Ascending aorta (tissue), 2 donors: ENCODE measurements around the gene CHRNB1. TPM values are rescaled to one million over a fixed set of nuclear protein-coding genes. Genes with fewer than 3 reads are reported as not detected.

Experiments
- DNase-seq, 2 donors: peaks; one replicate each; pipeline ENCODE4 v3.0.0-alpha.2; 2019; ENCODE audit warnings: low spot score in 2 of 2
- H3K27ac ChIP-seq, 2 donors: fragments of 200-600 bp; sonication (generic); one replicate each; pipeline ENCODE4 v1.5.1; 2016 to 2017; ENCODE audit warnings: mild to moderate bottlenecking in 1 of 2
- H3K27me3 ChIP-seq: fragments of 200-600 bp; sonication (generic); one replicate; pipeline ENCODE4 v1.5.1; 2017
- H3K36me3 ChIP-seq, 2 donors: fragments of 200-600 bp; sonication (generic); one replicate each; pipeline ENCODE4 v1.5.1; 2016
- H3K4me1 ChIP-seq, 2 donors: fragments of 200-600 bp; sonication (generic); one replicate each; pipeline ENCODE4 v1.5.1; 2016 to 2017; ENCODE audit warnings: mild to moderate bottlenecking in 1 of 2
- H3K4me3 ChIP-seq, 2 donors: fragments of 200-600 bp; sonication (generic); one replicate each; pipeline ENCODE4 v1.5.1; 2016 to 2017; ENCODE audit warnings: mild to moderate bottlenecking in 1 of 2
- H3K9me3 ChIP-seq, 2 donors: fragments of 200-600 bp; sonication (generic); one replicate each; pipeline ENCODE4 v1.5.1; 2016
- intact Hi-C: fragments of 100-400 bp; cut with DNase I; formaldehyde crosslinking; loops from one replicate; pipeline ENCODE4 v1.15.1; 2023
- total RNA-seq: library from RNA; depleted of rRNA; stranded (reverse); fragments of >200 nt; gene quantifications from one replicate; pipeline ENCODE4 v1.1.0, GENCODE V29; 2016
- TF ChIP-seq, protein P1 (sequence below), 3 experiments: fragments of 200-600 bp in 2 of 3; fragments of 450-650 bp in 1 of 3; sonication (generic) in 2 of 3; IDR thresholded peaks; one replicate each; pipeline ENCODE4 v1.5.1; 2016 to 2019; ENCODE audit warnings: antibody characterized with exemption in 3 of 3, mild to moderate bottlenecking in 1 of 3, moderate library complexity in 1 of 3

Gene CHRNB1, protein sequence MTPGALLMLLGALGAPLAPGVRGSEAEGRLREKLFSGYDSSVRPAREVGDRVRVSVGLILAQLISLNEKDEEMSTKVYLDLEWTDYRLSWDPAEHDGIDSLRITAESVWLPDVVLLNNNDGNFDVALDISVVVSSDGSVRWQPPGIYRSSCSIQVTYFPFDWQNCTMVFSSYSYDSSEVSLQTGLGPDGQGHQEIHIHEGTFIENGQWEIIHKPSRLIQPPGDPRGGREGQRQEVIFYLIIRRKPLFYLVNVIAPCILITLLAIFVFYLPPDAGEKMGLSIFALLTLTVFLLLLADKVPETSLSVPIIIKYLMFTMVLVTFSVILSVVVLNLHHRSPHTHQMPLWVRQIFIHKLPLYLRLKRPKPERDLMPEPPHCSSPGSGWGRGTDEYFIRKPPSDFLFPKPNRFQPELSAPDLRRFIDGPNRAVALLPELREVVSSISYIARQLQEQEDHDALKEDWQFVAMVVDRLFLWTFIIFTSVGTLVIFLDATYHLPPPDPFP
- 5.0 TPM for total RNA-seq

DNA sequence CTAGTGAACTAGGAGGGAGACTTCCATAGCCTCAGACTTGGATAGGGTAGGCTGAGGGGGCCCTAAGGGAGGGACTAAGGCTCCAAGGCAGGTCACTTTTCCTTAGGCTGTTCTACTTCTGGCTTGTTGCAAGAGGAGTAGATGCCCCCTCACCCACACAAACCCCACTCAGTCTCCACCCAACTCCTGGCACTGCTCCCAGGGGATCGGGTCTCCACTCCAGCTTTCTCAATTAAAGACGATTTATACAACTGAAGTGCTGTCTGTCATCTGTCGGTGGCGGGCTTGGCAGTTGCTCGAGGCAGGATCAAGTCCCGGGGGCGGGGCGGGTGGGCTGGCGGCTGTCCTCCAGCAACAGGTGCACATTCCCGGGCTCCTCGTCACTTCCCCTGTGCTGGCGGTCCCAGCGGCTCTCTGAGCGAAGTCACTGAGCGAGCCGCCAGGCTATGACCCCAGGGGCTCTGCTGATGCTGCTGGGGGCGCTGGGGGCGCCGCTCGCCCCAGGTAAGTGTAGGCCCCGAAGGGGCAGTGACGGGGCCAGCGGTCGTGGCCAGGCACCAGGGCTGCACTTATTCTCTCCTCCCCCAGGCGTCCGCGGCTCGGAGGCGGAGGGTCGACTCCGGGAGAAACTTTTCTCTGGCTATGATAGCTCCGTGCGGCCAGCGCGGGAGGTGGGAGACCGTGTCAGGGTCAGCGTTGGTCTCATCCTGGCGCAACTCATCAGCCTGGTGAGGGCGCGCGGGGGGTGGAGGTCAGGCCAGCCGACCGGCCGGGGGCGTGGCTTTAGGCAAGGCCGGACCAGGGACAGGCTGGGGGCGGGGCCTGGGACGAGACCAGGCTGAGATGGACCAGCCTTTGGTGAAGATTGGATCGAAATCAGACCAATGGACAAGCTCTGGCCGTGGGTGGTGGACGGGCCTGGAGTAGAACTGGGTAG is at the start of gene CHRNB1:
CHRNB1 (plus strand) TSS at position 380 of the 937 bp plus-strand sequence; CDS start at position 447, 67 bp downstream.
- Histone ChIP-seq H3K9me3 (no peaks in the 10 kb centered on the region), H3K4me1 (peaks cover 15 to 27% of the 10 kb centered on the region in 2 donors), H3K36me3 (no peaks in the 10 kb centered on the region), H3K27me3 (peaks cover 5% of the 10 kb centered on the region), H3K4me3 (peak within 1 kb of the TSS; percentile 60 to 62), H3K27ac (peak within 1 kb of the TSS in 1 of 2 donors; percentile 34)
- TF ChIP-seq, protein P1, sequence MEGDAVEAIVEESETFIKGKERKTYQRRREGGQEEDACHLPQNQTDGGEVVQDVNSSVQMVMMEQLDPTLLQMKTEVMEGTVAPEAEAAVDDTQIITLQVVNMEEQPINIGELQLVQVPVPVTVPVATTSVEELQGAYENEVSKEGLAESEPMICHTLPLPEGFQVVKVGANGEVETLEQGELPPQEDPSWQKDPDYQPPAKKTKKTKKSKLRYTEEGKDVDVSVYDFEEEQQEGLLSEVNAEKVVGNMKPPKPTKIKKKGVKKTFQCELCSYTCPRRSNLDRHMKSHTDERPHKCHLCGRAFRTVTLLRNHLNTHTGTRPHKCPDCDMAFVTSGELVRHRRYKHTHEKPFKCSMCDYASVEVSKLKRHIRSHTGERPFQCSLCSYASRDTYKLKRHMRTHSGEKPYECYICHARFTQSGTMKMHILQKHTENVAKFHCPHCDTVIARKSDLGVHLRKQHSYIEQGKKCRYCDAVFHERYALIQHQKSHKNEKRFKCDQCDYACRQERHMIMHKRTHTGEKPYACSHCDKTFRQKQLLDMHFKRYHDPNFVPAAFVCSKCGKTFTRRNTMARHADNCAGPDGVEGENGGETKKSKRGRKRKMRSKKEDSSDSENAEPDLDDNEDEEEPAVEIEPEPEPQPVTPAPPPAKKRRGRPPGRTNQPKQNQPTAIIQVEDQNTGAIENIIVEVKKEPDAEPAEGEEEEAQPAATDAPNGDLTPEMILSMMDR (IDR thresholded peaks at IDR 0.05): peak in 2 of 3 experiments; percentile 5
- intact Hi-C loops: no loop called here
- peak; percentile 44 to 84 for DNase-seq

DNA sequence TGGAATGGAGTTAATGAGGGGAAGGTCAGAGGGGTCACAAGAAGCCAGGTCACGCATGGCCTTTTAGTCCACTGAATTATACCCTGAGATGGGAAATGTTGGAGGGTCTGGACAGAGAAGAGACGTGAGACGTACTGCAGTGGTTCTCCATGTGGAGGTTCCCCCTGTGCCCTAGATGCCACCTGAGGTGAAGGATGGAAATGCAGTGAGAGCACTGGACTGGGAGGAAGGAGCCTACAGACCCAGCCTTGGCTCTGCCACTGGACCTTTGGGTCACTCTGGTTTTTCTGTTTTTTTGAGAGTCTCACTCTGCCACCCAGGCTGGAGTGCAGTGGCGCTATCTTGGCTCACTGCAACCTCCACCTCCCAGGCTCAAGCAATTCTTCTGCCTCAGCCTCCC is 48.7 kb upstream of the CHRNB1 start:
- intact Hi-C loops: no loop called here
- H3K36me3 ChIP-seq: peaks cover 2 to 12% of the 10 kb centered on the region in 2 donors
- no peaks in the 10 kb centered on the region for H3K27me3 ChIP-seq
- TF ChIP-seq, protein P1 (IDR thresholded peaks at IDR 0.05): no peak
- H3K27ac ChIP-seq: no peak overlapping the region
- no peak overlapping the region for H3K4me3 ChIP-seq
- H3K9me3 ChIP-seq: no peaks in the 10 kb centered on the region
- peaks cover 5 to 14% of the 10 kb centered on the region in 2 donors for H3K4me1 ChIP-seq
- DNase-seq: no peak

DNA sequence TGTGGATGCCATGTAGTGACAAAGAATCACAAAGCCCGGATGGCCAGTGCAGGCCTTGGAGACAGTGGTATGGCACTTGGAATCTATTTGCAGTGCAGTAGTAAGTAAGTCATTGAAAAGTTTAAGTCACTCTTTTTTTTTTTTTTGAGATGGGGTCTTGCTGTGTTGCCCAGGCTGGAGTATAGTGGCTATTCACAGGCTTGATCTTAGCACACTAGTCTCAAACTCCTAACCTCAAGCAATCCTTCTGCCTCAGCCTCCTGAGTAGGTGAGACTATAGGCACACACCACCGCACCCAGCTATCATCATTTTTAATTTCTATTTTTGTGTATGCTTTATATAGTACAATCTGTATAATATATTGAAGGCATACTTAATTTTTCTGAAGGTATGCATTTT is 46.2 kb upstream of the CHRNB1 start:
- no peaks in the 10 kb centered on the region for H3K36me3 ChIP-seq
- H3K27ac ChIP-seq: no peak overlapping the region
- no peaks in the 10 kb centered on the region for H3K9me3 ChIP-seq
- DNase-seq: no peak
- intact Hi-C loops: no loop called here
- H3K27me3 ChIP-seq: no peaks in the 10 kb centered on the region
- TF ChIP-seq, protein P1 (IDR thresholded peaks at IDR 0.05): no peak
- H3K4me1 ChIP-seq: peaks cover under 1 to 25% of the 10 kb centered on the region in 2 donors
- no peak overlapping the region for H3K4me3 ChIP-seq

DNA sequence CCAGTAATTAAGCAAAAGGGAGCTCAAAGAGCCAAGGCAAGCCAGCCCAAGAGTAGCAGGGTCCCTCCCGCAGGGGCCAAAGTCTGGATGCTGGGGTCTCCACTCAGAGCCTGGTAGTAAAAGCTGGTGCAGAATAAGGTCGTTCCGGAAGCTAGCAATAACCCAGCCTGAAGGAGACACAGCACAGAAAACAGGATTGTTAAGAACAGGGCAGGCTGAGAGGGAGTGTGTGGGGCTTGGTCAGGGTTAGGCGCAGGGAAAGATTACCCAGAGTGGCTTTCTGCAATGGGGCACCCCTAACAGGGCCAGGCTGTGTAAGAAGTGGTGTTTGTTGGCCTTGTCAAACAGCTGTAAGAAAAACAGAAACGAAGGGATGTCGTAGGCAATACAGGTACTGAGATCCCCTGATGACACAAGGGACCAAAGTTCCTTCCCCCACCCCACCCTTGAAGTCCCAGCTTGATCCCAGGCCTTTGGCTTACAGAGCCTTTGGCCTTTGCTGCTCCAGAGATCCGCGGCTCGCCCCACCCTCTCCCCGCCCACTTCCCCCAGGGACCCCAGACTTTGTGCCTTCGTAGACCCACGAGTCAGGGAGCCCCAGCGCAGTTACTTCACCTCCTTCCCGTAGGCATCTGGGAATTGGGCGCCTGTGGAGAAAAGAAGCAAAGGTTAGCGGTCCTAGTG is 41.7 kb upstream of the CHRNB1 start:
- H3K27ac ChIP-seq: peak overlapping the region; percentile 87 to 92
- no peaks in the 10 kb centered on the region for H3K27me3 ChIP-seq
- TF ChIP-seq, protein P1 (IDR thresholded peaks at IDR 0.05): no peak
- H3K4me1 ChIP-seq: peaks cover 0 to 22% of the 10 kb centered on the region in 2 donors
- no peaks in the 10 kb centered on the region for H3K9me3 ChIP-seq
- DNase-seq: peak in 1 of 2 donors; percentile 86
- H3K4me3 ChIP-seq: peak overlapping the region; percentile 69 to 85
- no peaks in the 10 kb centered on the region for H3K36me3 ChIP-seq
- intact Hi-C loops: loop anchor here (1.0 to 10.0 kb wide), 2 partner anchors 73 to 282 kb away; partner anchors contain the start of genes TP53 and WRAP53

DNA sequence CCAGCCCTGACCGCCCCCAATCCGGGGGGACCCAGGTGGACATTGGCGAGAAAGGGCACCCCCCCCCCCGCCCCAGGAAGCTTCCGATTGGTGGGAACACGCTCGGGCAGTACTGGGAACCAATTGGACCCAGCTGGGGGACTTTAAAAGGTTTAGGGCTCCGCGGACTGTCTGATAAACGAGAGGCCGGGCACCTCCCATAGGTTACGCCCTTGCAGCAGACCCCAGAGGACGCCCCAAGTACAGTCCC is 41.2 kb upstream of the CHRNB1 start:
- intact Hi-C loops: loop anchor here (1.0 to 10.0 kb wide), 2 partner anchors 73 to 281 kb away; partner anchors contain the start of genes TP53 and WRAP53
- no peaks in the 10 kb centered on the region for H3K9me3 ChIP-seq
- H3K27me3 ChIP-seq: no peaks in the 10 kb centered on the region
- H3K36me3 ChIP-seq: no peaks in the 10 kb centered on the region
- peak overlapping the region; percentile 69 to 85 for H3K4me3 ChIP-seq
- no peak for DNase-seq
- TF ChIP-seq, protein P1 (IDR thresholded peaks at IDR 0.05): no peak
- peaks cover 0 to 22% of the 10 kb centered on the region in 2 donors for H3K4me1 ChIP-seq
- H3K27ac ChIP-seq: peak overlapping the region; percentile 87 to 92
